KOPT-K1 (cell line): ENCODE measurements around the gene APOL1.
"Not testable (repeated sequence)": the region's sequence is repeated elsewhere in the genome, so short reads cannot be mapped to it uniquely, and the experiment has no call there.

ENCODE experiments used
- H3K27ac ChIP-seq: fragments of 200-600 bp; sonication (generic); 2 replicates; pipeline ENCODE4 v1.5.1; 2016; ENCODE audit warnings: antibody characterized with exemption, mild to moderate bottlenecking, low read depth, low read length; ENCODE audit not compliant: poor library complexity, severe bottlenecking
- H3K36me3 ChIP-seq: fragments of 200-600 bp; sonication (generic); 2 replicates; pipeline ENCODE4 v1.5.1; 2017; ENCODE audit warnings: antibody characterized with exemption, mild to moderate bottlenecking, low read length, moderate library complexity; ENCODE audit not compliant: insufficient read depth
- H3K9me3 ChIP-seq: fragments of 200-600 bp; sonication (generic); 2 replicates; pipeline ENCODE4 v1.5.1; 2017; ENCODE audit warnings: antibody characterized with exemption, low read length, mild to moderate bottlenecking; ENCODE audit not compliant: insufficient read depth, poor library complexity, severe bottlenecking

APOL1 gene

DNA sequence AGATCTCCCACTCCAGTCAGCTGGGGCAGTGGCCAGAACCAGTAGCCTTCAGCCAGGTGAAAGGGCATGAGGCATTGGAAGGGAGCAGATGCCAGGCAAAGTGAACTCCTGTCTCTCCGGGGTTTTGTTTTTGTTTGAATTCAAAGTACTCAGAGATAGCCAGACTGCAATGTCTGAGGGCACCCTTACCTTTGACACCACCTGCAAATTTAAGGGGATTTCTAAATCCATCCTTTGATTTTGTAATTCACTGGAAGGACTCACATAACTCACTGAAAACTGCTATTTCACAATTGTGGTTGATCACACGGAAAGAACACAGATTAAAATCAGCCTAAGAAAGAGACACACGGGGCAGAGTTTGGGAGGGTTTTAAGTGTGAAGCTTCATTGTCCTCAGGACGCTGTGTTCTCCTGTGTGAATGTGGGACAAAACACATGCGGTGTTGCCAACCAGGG lies 10.3 kb downstream of the APOL1 start:
- not testable (repeated sequence) for H3K9me3 ChIP-seq, H3K27ac ChIP-seq
- H3K36me3 ChIP-seq: peaks cover 61% of the 10 kb centered on the region

DNA sequence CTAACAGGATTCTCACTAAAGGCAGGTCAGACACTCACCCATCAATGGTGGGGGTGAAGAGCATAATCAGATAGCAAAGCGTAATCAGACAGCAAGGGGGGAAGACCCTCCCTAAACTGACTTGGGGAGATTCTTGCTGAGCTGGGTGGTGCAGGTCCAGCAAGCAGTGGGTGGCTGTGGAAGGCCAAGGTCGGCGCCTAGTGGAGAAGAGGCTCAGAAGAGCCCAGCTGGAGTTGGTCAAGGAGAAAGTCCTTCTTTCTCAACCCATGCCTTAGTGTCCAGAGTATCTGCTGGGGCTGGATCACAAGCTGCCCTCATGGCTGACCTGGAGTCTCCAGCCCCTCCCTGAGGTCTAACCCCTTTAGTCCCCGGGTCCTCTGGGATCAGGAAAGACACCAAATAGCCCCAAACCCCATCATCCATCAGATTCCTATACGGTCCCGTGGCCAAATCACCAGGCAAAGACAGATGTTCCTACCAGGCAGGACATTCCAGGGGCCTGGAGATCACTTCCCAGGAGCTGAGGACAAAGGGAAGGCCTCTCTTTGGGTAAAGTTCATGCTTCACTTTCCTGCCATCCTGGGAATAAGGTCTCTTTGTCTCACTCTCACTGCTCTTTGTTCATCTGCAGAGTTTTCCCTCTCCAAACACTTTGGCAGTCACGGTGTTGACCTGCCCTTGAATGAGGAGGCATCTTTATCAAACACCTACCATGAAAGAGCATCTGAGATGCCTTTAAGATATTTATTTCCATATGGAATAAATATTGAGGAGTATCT lies 11.1 kb downstream of the APOL1 start:
- H3K27ac ChIP-seq, H3K9me3 ChIP-seq: not testable (repeated sequence)
- H3K36me3 ChIP-seq: peaks cover 58% of the 10 kb centered on the region

DNA sequence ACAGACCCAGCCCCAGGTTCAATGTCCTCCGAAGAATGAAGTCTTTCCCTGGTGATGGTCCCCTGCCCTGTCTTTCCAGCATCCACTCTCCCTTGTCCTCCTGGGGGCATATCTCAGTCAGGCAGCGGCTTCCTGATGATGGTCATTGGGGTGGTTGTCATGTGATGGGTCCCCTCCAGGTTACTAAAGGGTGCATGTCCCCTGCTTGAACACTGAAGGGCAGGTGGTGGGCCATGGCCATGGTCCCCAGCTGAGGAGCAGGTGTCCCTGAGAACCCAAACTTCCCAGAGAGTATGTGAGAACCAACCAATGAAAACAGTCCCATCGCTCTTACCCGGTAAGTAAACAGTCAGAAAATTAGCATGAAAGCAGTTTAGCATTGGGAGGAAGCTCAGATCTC lies 14.1 kb downstream of the APOL1 start:
- no peak overlapping the region for H3K27ac ChIP-seq
- peaks cover 36% of the 10 kb centered on the region for H3K36me3 ChIP-seq
- no peaks in the 10 kb centered on the region for H3K9me3 ChIP-seq

DNA sequence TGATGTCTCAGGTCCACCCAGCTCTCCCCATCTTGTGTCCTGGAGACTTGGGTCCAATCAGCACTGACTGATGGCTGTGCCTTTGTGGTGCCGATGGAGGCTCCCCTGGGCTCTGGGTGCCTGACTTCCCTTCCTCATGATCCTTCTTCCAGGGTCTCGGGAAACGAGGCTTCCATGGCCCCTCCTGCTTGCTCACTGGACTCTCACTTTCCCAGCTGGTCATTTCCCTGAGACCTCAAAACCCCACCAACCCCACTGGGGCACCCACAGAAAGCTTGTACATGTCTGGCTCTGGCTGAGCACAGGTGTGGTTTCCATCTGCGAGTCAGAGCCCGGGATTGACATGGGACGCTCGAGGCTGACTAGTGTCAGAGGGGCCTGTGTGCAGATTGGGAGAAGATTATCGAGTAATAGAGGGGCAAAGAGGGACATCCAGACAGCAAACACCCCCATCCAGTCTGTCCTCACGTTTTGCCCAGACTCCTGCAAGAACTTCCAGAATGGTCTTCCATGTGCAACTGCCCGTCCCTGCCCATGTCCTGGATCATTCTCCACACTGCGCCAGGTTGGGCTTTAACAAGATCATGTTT lies 15.1 kb downstream of the APOL1 start:
- H3K36me3 ChIP-seq: peaks cover 29% of the 10 kb centered on the region

DNA sequence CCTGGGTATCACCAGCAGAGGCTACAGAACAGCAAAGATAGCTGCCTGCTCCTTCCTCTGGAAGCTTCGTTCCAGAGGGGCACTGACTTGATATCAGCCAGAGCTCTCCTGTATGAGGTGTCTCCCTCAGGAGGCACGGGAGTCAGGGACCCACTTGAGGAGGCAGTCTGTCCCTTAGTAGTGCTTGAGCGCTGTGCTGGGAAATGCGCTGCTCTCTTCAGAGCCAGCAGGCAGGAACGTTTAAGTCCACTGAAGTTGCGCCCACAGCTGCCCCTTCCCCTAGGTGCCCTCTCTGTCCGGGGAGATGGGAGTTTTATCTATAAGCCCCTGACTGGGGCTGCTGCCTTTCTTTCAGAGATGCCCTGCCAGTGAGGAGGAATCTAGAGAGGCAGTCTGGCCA lies 18.3 kb downstream of the APOL1 start:
- H3K36me3 ChIP-seq: peaks cover 14% of the 10 kb centered on the region; the same call in 1 of the 2 replicates
- not testable (repeated sequence) for H3K27ac ChIP-seq, H3K9me3 ChIP-seq

More for the DNA sequence above, 15.1 kb downstream of the APOL1 start:
- H3K9me3 ChIP-seq: no peaks in the 10 kb centered on the region
- no peak overlapping the region for H3K27ac ChIP-seq

DNA sequence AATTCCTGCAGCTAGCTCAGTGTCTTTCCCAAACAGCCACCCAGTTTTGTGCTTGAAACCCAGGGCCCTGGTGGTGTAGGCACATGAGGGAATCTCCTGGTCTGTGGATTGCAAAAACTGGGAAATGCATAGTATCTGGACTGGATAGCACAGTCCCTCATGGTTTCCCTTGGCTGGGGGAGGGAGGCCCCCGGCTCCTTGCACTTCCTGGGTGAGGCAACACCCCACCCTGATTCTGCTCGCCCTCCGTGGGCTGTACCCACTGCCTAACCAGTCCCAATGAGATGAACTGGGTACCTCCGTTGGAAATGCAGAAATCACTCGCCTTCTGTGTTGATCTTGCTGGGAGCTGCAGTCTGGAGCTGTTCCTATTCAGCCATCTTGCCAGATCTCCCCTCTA lies 19.0 kb downstream of the APOL1 start:
- not testable (repeated sequence) for H3K36me3 ChIP-seq, H3K9me3 ChIP-seq, H3K27ac ChIP-seq

DNA sequence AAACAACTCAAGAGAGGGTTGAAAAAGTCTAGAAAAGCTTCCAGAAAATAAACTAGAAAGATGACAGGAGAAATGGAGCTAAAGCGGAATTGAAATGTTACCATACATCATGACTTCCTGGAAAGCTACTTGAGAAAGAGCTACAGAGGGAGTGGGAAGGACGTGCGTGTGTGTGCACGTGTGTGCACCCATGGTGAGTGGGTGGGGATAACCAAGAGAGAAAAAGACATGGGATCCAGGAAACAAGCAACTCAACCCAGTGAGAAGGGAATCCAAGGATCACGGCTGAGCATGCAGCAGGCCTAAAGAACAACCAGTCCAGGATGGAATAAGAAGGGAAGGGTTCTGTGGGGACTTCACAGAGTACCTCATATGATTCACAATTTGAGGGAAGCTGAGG lies 21.6 kb downstream of the APOL1 start:
- Histone ChIP-seq H3K9me3 (no peaks in the 10 kb centered on the region), H3K36me3 (peaks cover 6% of the 10 kb centered on the region; the same call in 1 of the 2 replicates), H3K27ac (no peak overlapping the region)

DNA sequence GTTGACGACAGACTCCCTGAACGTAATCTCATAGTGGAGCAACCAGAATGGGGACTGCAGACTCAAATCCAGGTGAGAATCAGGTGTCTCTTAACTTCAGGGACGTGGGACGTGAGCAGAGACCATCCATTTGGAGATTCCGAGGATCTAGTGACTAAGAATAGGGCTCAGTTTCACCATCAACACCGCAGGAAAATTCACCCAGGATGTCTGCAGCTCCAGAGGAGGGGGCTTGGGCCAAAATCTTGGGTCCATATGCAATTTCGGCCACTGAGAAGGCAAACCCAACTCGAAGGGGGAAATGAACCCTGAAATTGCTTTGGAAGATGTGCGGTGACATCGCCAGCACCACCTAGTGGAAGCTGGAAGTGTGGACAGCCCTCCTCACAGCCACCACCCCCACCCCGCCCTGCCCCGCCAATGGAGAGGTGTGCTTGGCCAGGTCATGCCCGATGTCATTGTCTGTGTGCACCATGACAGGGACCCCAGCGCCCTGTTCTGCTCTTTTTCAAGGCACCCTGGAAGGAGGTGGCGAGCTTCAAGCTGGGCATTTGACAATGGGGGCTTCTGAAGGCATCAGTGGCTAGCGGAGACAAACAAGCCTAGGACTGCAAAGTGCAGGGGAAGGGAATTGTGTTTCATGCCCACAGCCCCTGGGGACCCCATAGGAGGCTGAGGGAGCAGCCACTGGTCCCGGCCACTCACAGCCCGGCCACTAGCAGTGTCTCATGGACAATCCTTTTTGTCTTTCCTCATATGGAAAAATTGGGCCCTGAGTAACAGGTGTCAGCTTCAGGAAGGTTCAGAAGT lies 24.8 kb downstream of the APOL1 start:
- Histone ChIP-seq H3K36me3 (peaks cover 27% of the 10 kb centered on the region), H3K27ac (no peak overlapping the region), H3K9me3 (no peaks in the 10 kb centered on the region)

DNA sequence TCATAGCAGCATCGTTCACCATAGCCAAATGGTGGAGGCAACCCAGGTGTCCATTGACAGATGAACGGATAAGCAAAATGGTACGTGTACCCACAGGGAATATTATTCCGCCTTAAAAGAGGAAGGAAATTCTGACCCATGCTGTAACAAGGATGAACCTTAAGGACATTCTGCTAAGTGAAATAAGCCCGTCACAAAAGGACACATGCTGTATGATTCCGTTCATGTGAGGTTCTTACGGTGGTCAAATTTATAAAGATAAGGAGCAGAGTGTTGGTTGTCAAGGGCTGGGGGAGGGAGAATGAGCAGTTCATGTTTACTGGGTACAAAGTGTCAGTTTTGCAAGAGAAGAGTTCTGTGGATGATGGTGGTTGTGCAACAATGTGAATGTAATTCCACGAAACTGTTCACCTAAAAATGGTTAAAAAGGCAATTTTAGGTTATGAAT lies 26.3 kb downstream of the APOL1 start:
- Histone ChIP-seq H3K27ac (no peak overlapping the region), H3K36me3 (peaks cover 43% of the 10 kb centered on the region), H3K9me3 (no peaks in the 10 kb centered on the region)

DNA sequence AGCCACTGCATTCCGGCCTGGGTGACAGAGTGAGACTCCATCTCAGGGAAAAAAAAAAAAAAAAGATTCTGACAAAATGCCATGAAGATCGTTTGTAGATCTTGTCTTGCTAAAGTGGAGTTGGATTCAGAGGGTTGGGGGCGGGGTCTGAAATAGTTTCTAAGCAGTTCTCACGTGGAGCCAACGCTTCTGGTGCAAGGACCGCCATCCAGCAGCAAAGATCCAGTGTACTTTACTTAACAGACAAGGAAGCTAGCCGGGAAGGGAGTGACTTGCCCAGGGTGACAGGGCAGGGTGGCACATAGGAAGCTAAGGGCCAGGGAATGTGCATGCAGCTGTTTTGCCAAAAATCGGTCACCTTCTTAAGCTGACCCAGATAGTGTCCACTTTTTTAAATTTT lies 27.4 kb downstream of the APOL1 start:
- Histone ChIP-seq H3K36me3 (peaks cover 54% of the 10 kb centered on the region), H3K9me3 (no peaks in the 10 kb centered on the region), H3K27ac (no peak overlapping the region)

DNA sequence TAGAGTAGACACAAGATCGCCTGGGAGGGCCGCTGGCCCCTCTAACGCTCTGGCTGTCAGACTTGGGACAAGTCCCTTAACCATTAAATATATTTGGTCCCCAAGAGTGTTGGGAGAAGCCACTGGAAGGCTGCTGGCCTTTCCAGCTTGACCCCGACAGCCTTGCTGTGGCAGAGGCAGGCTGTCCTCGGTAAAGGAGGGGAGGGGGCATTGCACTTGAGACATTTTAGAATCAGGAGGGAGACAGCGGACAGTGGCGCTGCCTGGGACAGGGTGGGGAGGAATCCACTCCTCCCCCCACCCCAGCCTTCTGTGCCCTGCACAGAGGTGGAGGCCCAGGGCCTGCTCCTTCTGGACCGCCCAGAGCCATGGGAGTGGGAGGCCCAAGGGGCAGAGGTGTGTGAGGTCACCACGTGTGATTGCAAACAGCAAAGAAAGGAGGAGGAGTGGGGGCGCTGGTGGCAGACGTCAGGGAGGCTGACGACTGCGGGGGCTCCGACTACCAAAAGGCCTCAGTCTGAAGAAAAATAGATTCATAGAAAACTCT lies 28.9 kb downstream of the APOL1 start:
- Histone ChIP-seq H3K36me3 (peaks cover 69% of the 10 kb centered on the region), H3K27ac (no peak overlapping the region)

DNA sequence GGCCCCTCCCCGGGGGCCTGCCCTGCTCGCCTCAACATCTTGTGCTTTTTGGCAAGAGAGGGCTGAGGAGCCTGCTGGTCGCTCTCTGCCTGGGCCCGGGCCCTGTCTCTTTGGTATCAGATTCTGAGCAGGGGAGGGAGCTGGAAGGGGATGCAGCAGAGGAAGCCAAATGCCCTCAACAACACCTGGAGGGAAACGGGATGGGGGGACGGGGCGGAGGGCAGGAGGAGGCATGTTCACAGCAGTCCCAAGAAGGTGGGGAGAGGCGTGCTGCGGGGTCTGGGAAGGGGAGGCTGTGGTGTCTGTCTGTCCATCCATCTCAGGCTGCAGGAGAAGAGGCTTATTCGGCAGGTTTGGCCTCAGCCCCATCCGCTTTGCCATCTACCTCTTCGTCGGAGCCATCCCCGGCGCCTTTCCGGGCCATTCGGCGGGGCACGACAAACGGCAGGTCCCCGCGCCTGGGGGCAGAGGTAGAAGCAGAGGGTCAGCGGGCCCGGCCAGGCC lies 29.4 kb downstream of the APOL1 start:
- H3K36me3 ChIP-seq: peaks cover 74% of the 10 kb centered on the region
- no peaks in the 10 kb centered on the region for H3K9me3 ChIP-seq
- no peak overlapping the region for H3K27ac ChIP-seq

More for the DNA sequence above, 28.9 kb downstream of the APOL1 start:
- no peaks in the 10 kb centered on the region for H3K9me3 ChIP-seq

DNA sequence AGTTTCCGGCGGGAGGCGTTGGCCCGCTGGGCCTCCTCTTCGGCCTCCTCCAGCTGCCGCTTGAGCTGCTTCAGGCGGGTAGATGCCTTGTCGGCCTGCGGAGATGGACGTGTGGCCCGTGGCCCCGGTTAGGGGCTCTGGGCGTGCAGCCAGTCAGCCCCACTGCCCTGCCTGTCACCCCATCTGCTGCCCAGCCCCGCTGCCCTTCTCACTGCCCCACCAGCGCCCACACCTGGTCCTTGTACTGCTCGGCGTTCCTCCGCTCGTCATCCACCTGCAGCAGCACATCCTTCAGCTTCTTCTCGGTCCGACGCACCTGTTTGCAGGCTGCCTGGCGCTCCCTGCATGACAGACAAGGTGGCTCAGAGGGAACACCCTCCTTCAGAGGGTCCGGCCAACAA lies 31.2 kb downstream of the APOL1 start:
- H3K36me3 ChIP-seq: peaks cover 90% of the 10 kb centered on the region
- H3K27ac ChIP-seq: no peak overlapping the region
- no peaks in the 10 kb centered on the region for H3K9me3 ChIP-seq

DNA sequence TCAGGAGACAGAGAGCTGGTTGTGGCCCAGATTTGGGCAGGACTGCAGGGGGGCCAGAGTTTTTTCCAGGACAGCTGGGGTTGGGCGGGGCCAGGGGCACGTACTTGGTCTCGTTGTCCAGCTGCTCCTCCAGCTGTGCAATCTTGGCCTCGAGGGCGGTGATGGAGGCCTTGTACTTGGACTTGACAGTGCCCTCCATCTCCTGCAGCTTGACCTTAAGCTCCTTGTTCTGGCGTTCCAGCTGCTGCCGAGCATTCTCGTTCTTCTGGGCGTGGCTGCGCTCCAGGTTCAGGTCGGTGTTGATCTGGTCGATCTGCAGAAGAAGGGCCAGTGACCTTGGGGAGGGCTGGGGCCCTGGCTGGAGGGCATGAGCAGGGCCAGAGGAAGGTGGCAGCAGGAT lies 32.1 kb downstream of the APOL1 start:
- no peaks in the 10 kb centered on the region for H3K9me3 ChIP-seq
- H3K27ac ChIP-seq: no peak overlapping the region
- peaks cover 92% of the 10 kb centered on the region for H3K36me3 ChIP-seq

DNA sequence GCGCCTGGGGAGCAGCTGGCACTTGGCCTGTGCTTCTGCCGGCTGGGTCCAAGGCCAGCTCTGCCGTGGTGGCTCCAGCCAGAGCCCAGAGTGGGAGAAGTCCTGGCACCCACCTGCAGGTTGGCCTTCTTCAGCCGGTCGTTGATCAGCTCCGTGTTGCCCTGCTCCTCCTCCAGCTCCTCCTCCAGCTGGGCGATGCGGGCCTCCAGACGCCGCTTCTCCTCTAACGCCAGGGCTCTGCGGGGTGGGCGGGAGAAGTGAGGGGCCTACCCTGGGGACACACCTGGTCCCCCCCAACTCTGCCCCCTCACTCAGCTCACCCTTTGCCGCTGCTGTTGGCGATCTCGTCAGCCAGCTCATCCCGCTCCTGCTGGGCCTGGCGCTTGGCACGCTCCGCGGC lies 32.6 kb downstream of the APOL1 start:
- Histone ChIP-seq H3K9me3 (no peaks in the 10 kb centered on the region), H3K27ac (no peak overlapping the region), H3K36me3 (peaks cover 93% of the 10 kb centered on the region)
